Skeletal muscle tissue (tissue), 4 donors: ENCODE measurements around the gene CD2BP2. TPM values are rescaled to one million over a fixed set of nuclear protein-coding genes. Genes with fewer than 3 reads are reported as not detected.

Experiments
- H3K27ac ChIP-seq: one replicate; pipeline ENCODE4 v1.7.0; 2013; ENCODE audit warnings: mild to moderate bottlenecking, low read depth, low read length, inconsistent platforms
- H3K27me3 ChIP-seq, 3 donors: one replicate each; pipeline ENCODE4 v1.7.0; 2013; ENCODE audit warnings: low read length in 3 of 3; ENCODE audit not compliant: control insufficient read depth in 3 of 3, insufficient read depth in 3 of 3
- H3K36me3 ChIP-seq, 3 donors: one replicate each; pipeline ENCODE4 v1.7.0; 2013; ENCODE audit warnings: low read length in 3 of 3; ENCODE audit not compliant: control insufficient read depth in 3 of 3, insufficient read depth in 3 of 3
- H3K4me1 ChIP-seq, 3 donors: one replicate each; pipeline ENCODE4 v1.7.0; 2013; ENCODE audit warnings: low read length in 3 of 3, mild to moderate bottlenecking in 3 of 3; ENCODE audit not compliant: control insufficient read depth in 3 of 3, insufficient read depth in 3 of 3
- H3K4me3 ChIP-seq, 3 donors: one replicate each; pipeline ENCODE4 v1.7.0; 2013; ENCODE audit warnings: low read length in 3 of 3
- H3K9ac ChIP-seq, 3 donors: one replicate each; pipeline ENCODE4 v1.7.0; 2013; ENCODE audit warnings: low read length in 3 of 3, mild to moderate bottlenecking in 3 of 3, moderate library complexity in 2 of 3, low read depth in 1 of 3
- H3K9me3 ChIP-seq, 3 donors: one replicate each; pipeline ENCODE4 v1.7.0; 2013; ENCODE audit warnings: low read length in 3 of 3; ENCODE audit not compliant: control insufficient read depth in 3 of 3
- total RNA-seq: library from RNA; depleted of rRNA; stranded (reverse); fragments of >200 nt; gene quantifications from one replicate; pipeline ENCODE4 v1.2.3, GENCODE V29; 2014
- donor health status: Osteomylitis.

Gene CD2BP2
- total RNA-seq, 1 donor from 2014 or later = 24.5 TPM

DNA sequence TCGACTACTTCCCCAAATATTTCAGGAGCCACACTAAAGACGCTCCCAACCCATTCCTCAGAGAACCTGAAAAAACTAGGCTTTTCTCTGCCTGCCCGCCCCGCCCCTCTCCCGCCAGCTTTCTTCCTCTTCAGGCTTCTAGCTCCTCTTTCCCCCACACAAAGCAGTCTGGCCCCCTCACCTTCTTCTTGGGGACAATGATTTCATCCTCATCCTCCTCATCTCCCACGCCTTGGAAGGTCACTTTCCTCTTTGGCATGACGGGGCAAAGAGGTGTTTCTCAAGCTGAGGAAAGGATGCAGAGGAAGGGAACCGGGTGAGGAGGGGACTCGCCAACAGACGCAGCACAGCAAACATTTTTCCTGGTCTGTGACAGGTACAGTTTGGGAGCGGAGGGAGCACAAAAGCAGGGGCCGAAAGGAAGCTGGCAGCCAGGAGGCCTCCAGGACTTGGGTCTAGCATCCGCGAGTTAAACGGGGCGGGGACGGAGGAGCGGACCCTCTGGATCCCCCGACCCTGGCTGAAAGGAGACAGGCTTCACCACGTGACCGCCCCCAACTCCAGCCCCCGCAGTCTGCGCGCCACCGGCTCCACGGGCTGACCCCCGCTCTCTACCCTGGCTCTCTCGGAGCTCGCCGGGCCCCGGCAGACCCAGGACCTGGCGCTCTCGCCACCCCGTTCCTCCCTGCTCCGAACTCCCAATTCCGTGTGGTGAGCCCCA lies 525 bp downstream of the CD2BP2 start:
- Histone ChIP-seq H3K4me3 (peak overlapping the region; percentile 85 to 95 (median 95)), H3K27ac (peak overlapping the region; percentile 95), H3K9ac (peak overlapping the region; percentile 92 to 98 (median 96)), H3K27me3 (no peaks in the 10 kb centered on the region), H3K9me3 (no peaks in the 10 kb centered on the region), H3K4me1 (peaks cover 37 to 62% (median 41%) of the 10 kb centered on the region in 3 donors), H3K36me3 (peaks cover 43 to 51% (median 49%) of the 10 kb centered on the region in 3 donors)

DNA sequence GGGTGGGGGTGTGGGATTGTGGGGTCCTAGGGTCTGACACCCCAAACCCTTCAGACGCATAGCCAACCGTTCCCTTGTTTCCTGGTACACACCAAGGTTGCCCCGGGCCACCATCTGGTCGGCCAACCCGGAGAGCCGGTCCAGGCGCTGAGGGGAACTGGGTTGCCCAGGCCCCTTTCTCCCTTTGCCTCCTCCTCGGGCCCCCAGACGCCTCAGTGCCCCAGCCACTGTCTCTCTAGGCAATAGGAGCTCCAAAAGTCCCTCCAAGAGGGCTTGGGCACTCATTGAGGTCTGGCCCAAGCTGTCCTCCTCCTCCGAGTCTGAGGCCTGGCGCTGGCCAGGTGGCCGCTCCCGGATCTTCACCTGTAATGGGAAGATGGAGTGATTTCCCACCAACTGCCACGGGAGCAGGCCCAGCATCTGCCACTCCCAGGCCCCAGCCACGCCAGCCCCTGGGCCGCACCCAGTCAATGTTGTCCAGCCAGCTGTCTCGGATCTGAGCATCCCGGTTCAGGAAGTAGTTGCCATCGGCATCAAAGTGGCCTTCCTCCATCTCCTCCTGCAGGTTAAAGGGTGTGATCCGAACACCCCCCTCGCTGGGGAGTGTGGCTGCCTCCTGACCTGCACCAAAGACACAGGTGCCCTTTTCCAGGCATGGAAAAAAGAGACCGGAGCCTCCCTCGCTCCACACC lies 1.5 kb downstream of the CD2BP2 start:
- peak overlapping the region; percentile 95 for H3K27ac ChIP-seq
- H3K36me3 ChIP-seq = peaks cover 33 to 41% (median 41%) of the 10 kb centered on the region in 3 donors
- no peaks in the 10 kb centered on the region for H3K27me3 ChIP-seq
- H3K9me3 ChIP-seq = no peaks in the 10 kb centered on the region
- H3K9ac ChIP-seq = peak overlapping the region in 2 of 3 donors; percentile 36 to 96
- peak overlapping the region in 2 of 3 donors; percentile 29 to 95 for H3K4me3 ChIP-seq
- H3K4me1 ChIP-seq = peaks cover 37 to 62% (median 41%) of the 10 kb centered on the region in 3 donors

DNA sequence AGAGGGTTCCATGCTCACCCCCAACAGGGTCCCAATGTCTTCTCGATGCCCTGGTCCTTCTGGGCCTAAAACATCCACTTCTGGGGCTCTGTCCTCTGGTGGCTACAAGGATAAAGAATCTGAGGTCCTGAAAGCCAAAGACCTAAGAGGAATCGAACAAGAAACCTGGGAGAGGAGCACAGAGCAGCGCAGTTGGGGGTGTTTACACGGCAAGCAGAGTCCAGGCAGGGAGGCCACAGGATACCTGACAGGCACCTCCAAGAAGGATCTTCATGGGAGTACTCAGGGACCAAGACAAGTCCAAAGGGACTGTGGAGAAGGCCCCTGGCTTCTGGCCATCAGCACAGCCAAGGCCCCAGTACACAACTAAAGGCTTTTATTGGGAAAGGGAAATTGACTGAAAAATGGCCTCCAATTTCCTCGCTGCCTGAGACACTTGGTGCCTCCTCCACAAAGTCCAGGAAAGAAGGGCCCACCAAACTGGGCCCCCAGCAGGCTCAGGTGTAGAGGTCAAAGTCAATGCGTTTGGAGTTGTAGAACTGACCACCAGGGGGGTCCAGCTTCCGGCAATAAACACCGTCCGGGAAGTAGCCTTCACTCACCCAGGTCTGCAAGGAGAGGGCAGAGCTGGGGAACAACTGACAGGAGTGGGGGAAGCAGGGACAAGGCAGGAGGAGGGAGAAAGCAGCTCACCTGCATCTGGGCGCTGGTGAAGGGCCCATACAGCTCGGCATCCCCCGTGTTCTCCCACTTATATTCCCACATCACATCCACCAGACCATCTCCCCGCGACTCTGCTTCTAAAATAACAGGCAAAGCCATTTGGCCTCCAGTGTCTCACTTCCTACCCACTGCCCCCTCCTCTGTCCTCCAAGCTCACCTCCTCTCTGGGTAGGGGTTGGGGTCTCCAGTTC lies 2.4 kb downstream of the CD2BP2 start:
- Histone ChIP-seq H3K36me3 (peaks cover 27 to 35% (median 33%) of the 10 kb centered on the region in 3 donors), H3K9ac (peak overlapping the region in 1 of 3 donors; percentile 36), H3K27ac (peak overlapping the region; percentile 51), H3K4me1 (peaks cover 37 to 62% (median 41%) of the 10 kb centered on the region in 3 donors), H3K4me3 (peak overlapping the region in 2 of 3 donors; percentile 7 to 13), H3K9me3 (no peaks in the 10 kb centered on the region), H3K27me3 (no peaks in the 10 kb centered on the region)

- Histone ChIP-seq H3K36me3 (peaks cover 22 to 29% (median 27%) of the 10 kb centered on the region in 3 donors), H3K27ac (peak overlapping the region; percentile 51), H3K9me3 (no peaks in the 10 kb centered on the region), H3K4me3 (peak overlapping the region in 2 of 3 donors; percentile 7 to 13), H3K4me1 (peaks cover 37 to 59% (median 41%) of the 10 kb centered on the region in 3 donors), H3K9ac (peak overlapping the region; percentile 11 to 69 (median 57)), H3K27me3 (no peaks in the 10 kb centered on the region)
Measured at GRCh38 chr16:30351586-30352419, 3.3 kb downstream of the CD2BP2 start.

- H3K36me3 ChIP-seq = peaks cover 22 to 29% (median 27%) of the 10 kb centered on the region in 3 donors
- H3K27ac ChIP-seq = peak overlapping the region; percentile 51
- peaks cover 33 to 51% (median 36%) of the 10 kb centered on the region in 3 donors for H3K4me1 ChIP-seq
- H3K9ac ChIP-seq = peak overlapping the region in 1 of 3 donors; percentile 11
- H3K9me3 ChIP-seq = no peaks in the 10 kb centered on the region
- no peaks in the 10 kb centered on the region for H3K27me3 ChIP-seq
- no peak overlapping the region for H3K4me3 ChIP-seq
Measured at GRCh38 chr16:30351001-30351441, 4.1 kb downstream of the CD2BP2 start.

DNA sequence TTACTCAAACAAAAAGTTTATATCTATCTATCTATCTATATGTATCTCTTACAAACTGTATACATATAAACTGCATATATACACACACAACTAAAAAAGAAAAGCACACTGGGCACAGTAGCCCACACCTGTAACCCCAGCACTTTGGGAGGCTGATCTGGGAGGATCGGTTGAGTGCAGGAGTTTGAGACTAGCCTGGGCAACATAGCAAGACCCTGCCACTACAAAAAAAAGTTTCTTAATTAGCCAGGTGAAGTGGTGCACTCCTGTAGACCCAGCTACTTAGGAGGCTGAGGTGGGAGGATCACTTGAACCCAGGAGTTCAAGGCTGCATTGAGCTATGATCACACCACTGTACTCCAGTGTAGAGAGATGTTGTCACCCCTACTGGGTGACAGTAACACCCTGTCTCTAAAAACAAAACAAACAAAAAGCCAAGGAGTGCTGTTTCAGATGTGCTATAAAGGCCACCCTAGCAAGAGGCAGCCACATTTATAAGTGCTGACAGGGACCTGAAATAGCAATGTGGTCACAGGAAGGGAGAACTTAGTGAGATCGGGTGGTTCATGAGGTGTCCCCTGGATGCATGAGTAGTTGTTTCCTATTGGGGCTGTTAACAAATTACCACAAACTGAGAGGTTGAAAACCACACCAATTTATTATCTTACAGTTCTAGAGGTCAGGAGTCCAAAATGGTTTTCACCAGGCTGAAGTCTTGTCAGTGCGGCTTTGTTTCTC lies 4.8 kb downstream of the CD2BP2 start:
- H3K36me3 ChIP-seq = peaks cover 22 to 29% (median 27%) of the 10 kb centered on the region in 3 donors
- H3K4me3 ChIP-seq = no peak overlapping the region
- peaks cover 26 to 44% (median 30%) of the 10 kb centered on the region in 3 donors for H3K4me1 ChIP-seq
- no peak overlapping the region for H3K9ac ChIP-seq
- no peaks in the 10 kb centered on the region for H3K9me3 ChIP-seq
- H3K27me3 ChIP-seq = no peaks in the 10 kb centered on the region
- H3K27ac ChIP-seq = peak overlapping the region; percentile 51

DNA sequence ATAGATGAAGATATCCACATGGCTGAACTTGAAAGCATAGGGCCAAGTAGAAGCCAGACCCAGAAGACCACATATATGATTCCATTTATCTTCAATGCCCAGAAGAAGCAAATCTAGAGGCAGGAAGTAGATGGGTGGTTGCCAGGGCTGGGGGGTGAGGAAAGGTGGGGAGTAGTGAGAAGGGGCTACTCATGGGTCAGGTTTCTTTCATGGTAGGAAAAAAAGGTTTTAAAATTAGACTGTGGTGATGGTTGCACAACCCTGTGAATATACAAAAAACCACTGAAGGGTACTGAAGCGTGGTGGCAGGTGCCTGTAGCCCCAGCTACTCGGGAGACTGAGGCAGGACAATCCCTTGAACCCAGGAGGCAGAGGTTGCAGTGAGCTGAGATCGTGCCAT lies 5.4 kb downstream of the CD2BP2 start:
- H3K27ac ChIP-seq = no peak overlapping the region

DNA sequence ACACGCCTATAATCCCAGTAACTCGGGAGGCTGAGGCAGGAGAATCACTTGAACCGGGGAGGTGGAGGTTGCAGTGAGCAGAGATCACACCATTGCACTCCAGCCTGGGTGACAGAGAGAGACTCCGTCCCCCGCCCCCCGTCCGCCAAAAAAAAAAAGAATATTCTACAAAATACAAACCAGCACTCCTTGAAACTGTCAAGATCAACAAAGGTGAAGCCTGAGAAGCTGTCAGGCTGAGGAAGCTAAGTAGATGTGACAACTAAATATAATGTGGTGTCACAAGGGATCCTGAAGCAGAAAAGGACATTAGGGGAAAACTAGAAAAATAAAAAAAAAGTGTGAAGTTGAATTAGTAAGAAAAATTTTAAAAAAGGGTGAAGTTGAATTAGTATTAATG lies 6.2 kb downstream of the CD2BP2 start:
- Histone ChIP-seq H3K4me3 (no peak overlapping the region), H3K9ac (no peak overlapping the region), H3K4me1 (peaks cover 18 to 33% (median 21%) of the 10 kb centered on the region in 3 donors), H3K27me3 (no peaks in the 10 kb centered on the region), H3K27ac (no peak overlapping the region), H3K9me3 (no peaks in the 10 kb centered on the region), H3K36me3 (peaks cover 22 to 29% (median 27%) of the 10 kb centered on the region in 3 donors)

More for the DNA sequence above, 5.4 kb downstream of the CD2BP2 start:
- Histone ChIP-seq H3K9me3 (no peaks in the 10 kb centered on the region), H3K36me3 (peaks cover 22 to 29% (median 27%) of the 10 kb centered on the region in 3 donors), H3K4me3 (no peak overlapping the region), H3K9ac (no peak overlapping the region), H3K4me1 (peaks cover 26 to 40% (median 29%) of the 10 kb centered on the region in 3 donors), H3K27me3 (no peaks in the 10 kb centered on the region)
